ENCODE measurements around the gene ZMYND11. TPM values are rescaled to one million over a fixed set of nuclear protein-coding genes. Genes with fewer than 3 reads are reported as not detected.

The ZMYND11 gene
- total RNA-seq, 1 donor from 2014 or later: 41.6 TPM

DNA sequence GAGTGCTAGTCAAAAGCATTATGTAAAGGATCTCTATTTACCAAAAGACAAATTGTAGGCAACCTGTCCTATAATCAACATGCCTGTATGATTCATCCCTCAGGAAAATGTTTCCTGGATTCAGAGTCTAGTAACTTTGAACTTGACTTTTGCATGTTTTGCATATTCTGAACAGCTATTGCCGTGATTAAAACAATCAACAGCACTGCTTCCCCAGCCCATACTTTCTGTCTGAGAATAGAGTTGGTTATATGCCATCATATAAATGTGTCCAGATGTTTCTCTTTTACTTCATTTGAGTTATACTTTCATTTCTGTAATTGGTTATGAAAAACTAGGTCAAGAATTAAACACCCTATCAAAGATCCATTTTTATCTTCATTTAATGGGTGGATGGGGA is 83.5 kb downstream of the ZMYND11 start:
- H3K36me3 Mint-ChIP-seq (ENCODE audit: low read depth, unreplicated experiment): no peaks in the 10 kb centered on the region
- TF ChIP-seq, protein P1, sequence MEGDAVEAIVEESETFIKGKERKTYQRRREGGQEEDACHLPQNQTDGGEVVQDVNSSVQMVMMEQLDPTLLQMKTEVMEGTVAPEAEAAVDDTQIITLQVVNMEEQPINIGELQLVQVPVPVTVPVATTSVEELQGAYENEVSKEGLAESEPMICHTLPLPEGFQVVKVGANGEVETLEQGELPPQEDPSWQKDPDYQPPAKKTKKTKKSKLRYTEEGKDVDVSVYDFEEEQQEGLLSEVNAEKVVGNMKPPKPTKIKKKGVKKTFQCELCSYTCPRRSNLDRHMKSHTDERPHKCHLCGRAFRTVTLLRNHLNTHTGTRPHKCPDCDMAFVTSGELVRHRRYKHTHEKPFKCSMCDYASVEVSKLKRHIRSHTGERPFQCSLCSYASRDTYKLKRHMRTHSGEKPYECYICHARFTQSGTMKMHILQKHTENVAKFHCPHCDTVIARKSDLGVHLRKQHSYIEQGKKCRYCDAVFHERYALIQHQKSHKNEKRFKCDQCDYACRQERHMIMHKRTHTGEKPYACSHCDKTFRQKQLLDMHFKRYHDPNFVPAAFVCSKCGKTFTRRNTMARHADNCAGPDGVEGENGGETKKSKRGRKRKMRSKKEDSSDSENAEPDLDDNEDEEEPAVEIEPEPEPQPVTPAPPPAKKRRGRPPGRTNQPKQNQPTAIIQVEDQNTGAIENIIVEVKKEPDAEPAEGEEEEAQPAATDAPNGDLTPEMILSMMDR (IDR thresholded peaks at IDR 0.05; ENCODE audit: unreplicated experiment): no peak
- no peak for DNase-seq (ENCODE audit: low spot score)

DNA sequence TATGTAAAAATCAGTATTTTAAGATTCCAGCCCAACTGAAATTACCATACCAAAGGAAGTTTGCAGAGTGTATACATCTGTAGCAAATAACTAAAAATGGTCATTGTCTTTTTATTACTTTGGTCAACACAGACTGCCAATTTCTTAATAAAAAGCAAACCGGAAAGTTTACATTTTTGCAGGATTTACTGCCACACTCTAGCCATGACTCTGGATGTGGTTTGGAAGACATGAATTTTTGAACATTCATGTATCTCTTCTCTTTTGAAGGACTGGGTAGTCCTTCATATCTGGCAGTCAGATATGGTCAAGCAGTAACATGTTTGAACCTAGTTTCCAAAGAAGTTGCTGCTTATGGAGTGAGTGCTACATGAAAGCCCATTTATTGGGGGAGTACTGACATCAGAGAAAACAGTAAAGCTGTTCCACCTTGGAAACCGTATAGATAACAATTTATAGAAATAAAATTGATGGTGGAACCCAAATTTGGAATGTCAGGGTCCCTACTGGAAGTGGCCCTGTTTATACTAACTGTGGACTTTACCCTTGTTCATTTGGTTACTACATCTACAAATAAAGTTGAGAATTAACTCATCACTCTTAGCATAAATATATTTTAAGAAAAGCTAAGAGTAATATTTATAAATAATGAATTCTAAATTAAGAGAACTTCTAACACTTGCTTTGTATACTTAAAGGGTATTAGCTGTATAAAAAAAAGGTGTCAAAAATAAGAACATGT is 84.6 kb downstream of the ZMYND11 start:
- Mint-ChIP-seq H3K27me3 (ENCODE audit: unreplicated experiment) (no peaks in the 10 kb centered on the region), H3K36me3 (ENCODE audit: low read depth, unreplicated experiment) (no peaks in the 10 kb centered on the region), H3K4me3 (ENCODE audit: unreplicated experiment) (no peak overlapping the region), H3K4me1 (ENCODE audit: unreplicated experiment) (peaks cover 2% of the 10 kb centered on the region), H3K9me3 (ENCODE audit: unreplicated experiment) (no peaks in the 10 kb centered on the region), H3K27ac (ENCODE audit: unreplicated experiment) (no peak overlapping the region)
- TF ChIP-seq, protein P1 (IDR thresholded peaks at IDR 0.05; ENCODE audit: unreplicated experiment): no peak
- DNase-seq (ENCODE audit: low spot score): no peak

More for the DNA sequence above, 83.5 kb downstream of the ZMYND11 start:
- peaks cover 2% of the 10 kb centered on the region for H3K4me1 Mint-ChIP-seq (ENCODE audit: unreplicated experiment)
- H3K27me3 Mint-ChIP-seq (ENCODE audit: unreplicated experiment): no peaks in the 10 kb centered on the region
- no peak overlapping the region for H3K4me3 Mint-ChIP-seq (ENCODE audit: unreplicated experiment)
- no peak overlapping the region for H3K27ac Mint-ChIP-seq (ENCODE audit: unreplicated experiment)
- H3K9me3 Mint-ChIP-seq (ENCODE audit: unreplicated experiment): no peaks in the 10 kb centered on the region

DNA sequence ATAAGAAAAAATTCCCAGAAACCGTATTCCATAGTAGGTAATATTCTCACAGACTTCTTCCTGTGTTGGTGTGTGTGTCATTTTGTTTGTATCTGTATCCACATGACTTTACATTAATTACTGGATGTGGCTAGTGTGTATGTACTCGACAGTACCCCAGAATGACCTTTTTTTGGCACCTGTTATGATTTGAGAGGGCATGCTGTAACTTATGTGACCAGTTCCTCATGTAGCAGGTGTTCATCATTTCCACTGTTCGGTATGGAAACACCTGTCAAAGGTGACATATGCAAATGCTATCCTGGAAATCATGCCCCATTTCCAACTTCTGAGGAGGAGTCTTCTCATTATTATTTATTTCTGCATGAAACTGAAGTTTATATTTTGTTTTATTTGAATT is 89.3 kb downstream of the ZMYND11 start:
- no peaks in the 10 kb centered on the region for H3K27me3 Mint-ChIP-seq (ENCODE audit: unreplicated experiment)
- no peaks in the 10 kb centered on the region for H3K9me3 Mint-ChIP-seq (ENCODE audit: unreplicated experiment)
- TF ChIP-seq, protein P1 (IDR thresholded peaks at IDR 0.05; ENCODE audit: unreplicated experiment): no peak

DNA sequence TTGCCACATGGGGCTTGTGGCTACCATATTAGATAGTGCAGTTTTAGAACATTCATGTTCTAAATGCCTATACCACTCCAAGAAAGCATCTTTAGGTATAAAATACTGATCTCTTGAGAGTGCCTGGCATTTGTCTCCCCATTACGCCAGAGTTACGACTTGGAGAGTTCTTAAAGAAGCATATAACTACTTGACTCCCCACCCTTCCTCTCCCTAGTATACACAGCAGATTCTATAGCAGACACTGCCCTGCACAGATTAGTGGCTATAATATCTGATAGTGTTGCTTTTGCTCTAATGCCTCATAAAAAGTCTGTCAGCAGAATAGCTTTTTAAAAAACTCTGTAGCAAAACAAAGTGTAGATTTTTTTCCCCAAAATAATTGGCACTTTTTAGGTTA is 90.8 kb downstream of the ZMYND11 start:
- TF ChIP-seq, protein P1 (IDR thresholded peaks at IDR 0.05; ENCODE audit: unreplicated experiment): no peak
- H3K4me3 Mint-ChIP-seq (ENCODE audit: unreplicated experiment): no peak overlapping the region
- H3K4me1 Mint-ChIP-seq (ENCODE audit: unreplicated experiment): no peaks in the 10 kb centered on the region
- no peaks in the 10 kb centered on the region for H3K27me3 Mint-ChIP-seq (ENCODE audit: unreplicated experiment)
- H3K36me3 Mint-ChIP-seq (ENCODE audit: low read depth, unreplicated experiment): no peaks in the 10 kb centered on the region
- no peaks in the 10 kb centered on the region for H3K9me3 Mint-ChIP-seq (ENCODE audit: unreplicated experiment)
- DNase-seq (ENCODE audit: low spot score): no peak
- no peak overlapping the region for H3K27ac Mint-ChIP-seq (ENCODE audit: unreplicated experiment)

More for the DNA sequence above, 89.3 kb downstream of the ZMYND11 start:
- Mint-ChIP-seq H3K36me3 (ENCODE audit: low read depth, unreplicated experiment) (no peaks in the 10 kb centered on the region), H3K4me1 (ENCODE audit: unreplicated experiment) (peaks cover 2% of the 10 kb centered on the region), H3K27ac (ENCODE audit: unreplicated experiment) (no peak overlapping the region), H3K4me3 (ENCODE audit: unreplicated experiment) (no peak overlapping the region)
- no peak for DNase-seq (ENCODE audit: low spot score)

DNA sequence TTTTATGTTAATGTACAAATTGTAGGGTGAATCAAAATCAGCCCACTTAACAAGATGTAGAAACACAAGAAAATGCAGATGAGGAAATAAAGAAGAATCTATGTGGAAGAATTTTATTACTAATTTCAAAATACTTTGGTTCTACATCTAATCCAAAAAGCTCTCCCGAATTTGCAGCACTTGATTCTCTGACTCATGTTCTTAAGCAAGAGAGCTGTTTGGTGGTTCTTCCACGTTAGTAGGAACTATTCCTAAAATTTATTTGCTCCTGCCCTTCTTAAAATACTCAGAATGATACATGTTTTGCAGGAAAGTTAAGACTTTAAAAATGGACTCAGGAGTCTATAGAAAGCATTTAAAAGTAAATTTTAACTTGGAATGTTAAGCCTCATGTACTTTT is 91.8 kb downstream of the ZMYND11 start:
- TF ChIP-seq, protein P1 (IDR thresholded peaks at IDR 0.05; ENCODE audit: unreplicated experiment): no peak
- H3K27me3 Mint-ChIP-seq (ENCODE audit: unreplicated experiment): no peaks in the 10 kb centered on the region
- H3K9me3 Mint-ChIP-seq (ENCODE audit: unreplicated experiment): no peaks in the 10 kb centered on the region

More for the DNA sequence above, 91.8 kb downstream of the ZMYND11 start:
- no peaks in the 10 kb centered on the region for H3K4me1 Mint-ChIP-seq (ENCODE audit: unreplicated experiment)
- no peaks in the 10 kb centered on the region for H3K36me3 Mint-ChIP-seq (ENCODE audit: low read depth, unreplicated experiment)
- no peak for DNase-seq (ENCODE audit: low spot score)
- H3K4me3 Mint-ChIP-seq (ENCODE audit: unreplicated experiment): no peak overlapping the region
- no peak overlapping the region for H3K27ac Mint-ChIP-seq (ENCODE audit: unreplicated experiment)

Measured in endothelial cell (in vitro differentiated cells).